Measurements from ENCODE around the gene HYI. TPM values are rescaled to one million over a fixed set of nuclear protein-coding genes. Genes with fewer than 3 reads are reported as not detected.

The HYI gene
- total RNA-seq, 1 donor, result 24.0 TPM

GRCh38 chr1:43452789-43453441 is 816 bp downstream of the HYI start:
- no peak for TF ChIP-seq CTCF (IDR thresholded peaks at IDR 0.05; ENCODE audit: insufficient read depth, low read length)
- DNase-seq (ENCODE audit: low read depth), result peak; percentile 77
- H3K4me3 ChIP-seq (ENCODE audit: low read depth, low read length), result peak overlapping the region; percentile 64

GRCh38 chr1:43451701-43452532 is 1.8 kb downstream of the HYI start:
- H3K4me3 ChIP-seq (ENCODE audit: low read depth, low read length), result no peak overlapping the region
- no peak for DNase-seq (ENCODE audit: low read depth)
- no peak for TF ChIP-seq CTCF (IDR thresholded peaks at IDR 0.05; ENCODE audit: insufficient read depth, low read length)

- DNase-seq (ENCODE audit: low read depth), result no peak
- H3K4me3 ChIP-seq (ENCODE audit: low read depth, low read length), result no peak overlapping the region
- TF ChIP-seq CTCF (IDR thresholded peaks at IDR 0.05; ENCODE audit: insufficient read depth, low read length), result no peak
Measured at GRCh38 chr1:43451157-43451591, 2.6 kb downstream of the HYI start.

- no peak for DNase-seq (ENCODE audit: low read depth)
- no peak for TF ChIP-seq CTCF (IDR thresholded peaks at IDR 0.05; ENCODE audit: insufficient read depth, low read length)
- H3K4me3 ChIP-seq (ENCODE audit: low read depth, low read length), result no peak overlapping the region
Measured at GRCh38 chr1:43450251-43450941, 3.3 kb downstream of the HYI start.

- TF ChIP-seq CTCF (IDR thresholded peaks at IDR 0.05; ENCODE audit: insufficient read depth, low read length), result no peak
- no peak overlapping the region for H3K4me3 ChIP-seq (ENCODE audit: low read depth, low read length)
- no peak for DNase-seq (ENCODE audit: low read depth)
Measured at GRCh38 chr1:43449708-43450069, 4.0 kb downstream of the HYI start.

- TF ChIP-seq CTCF (IDR thresholded peaks at IDR 0.05; ENCODE audit: insufficient read depth, low read length), result no peak
- H3K4me3 ChIP-seq (ENCODE audit: low read depth, low read length), result no peak overlapping the region
- DNase-seq (ENCODE audit: low read depth), result no peak
Measured at GRCh38 chr1:43448955-43449707, 4.6 kb downstream of the HYI start.
